Stimulated activated CD4-positive, alpha-beta T cell treated with anti-CD3 and anti-CD28 coated beads, Interleukin-4, amount 100 ng/mL, for 24 hours (primary cell): ENCODE data around the gene EHMT2.

ENCODE experiments used
- DNase-seq: peaks from one replicate; pipeline ENCODE4 v3.0.0-alpha.2; 2020

The EHMT2 gene

DNA sequence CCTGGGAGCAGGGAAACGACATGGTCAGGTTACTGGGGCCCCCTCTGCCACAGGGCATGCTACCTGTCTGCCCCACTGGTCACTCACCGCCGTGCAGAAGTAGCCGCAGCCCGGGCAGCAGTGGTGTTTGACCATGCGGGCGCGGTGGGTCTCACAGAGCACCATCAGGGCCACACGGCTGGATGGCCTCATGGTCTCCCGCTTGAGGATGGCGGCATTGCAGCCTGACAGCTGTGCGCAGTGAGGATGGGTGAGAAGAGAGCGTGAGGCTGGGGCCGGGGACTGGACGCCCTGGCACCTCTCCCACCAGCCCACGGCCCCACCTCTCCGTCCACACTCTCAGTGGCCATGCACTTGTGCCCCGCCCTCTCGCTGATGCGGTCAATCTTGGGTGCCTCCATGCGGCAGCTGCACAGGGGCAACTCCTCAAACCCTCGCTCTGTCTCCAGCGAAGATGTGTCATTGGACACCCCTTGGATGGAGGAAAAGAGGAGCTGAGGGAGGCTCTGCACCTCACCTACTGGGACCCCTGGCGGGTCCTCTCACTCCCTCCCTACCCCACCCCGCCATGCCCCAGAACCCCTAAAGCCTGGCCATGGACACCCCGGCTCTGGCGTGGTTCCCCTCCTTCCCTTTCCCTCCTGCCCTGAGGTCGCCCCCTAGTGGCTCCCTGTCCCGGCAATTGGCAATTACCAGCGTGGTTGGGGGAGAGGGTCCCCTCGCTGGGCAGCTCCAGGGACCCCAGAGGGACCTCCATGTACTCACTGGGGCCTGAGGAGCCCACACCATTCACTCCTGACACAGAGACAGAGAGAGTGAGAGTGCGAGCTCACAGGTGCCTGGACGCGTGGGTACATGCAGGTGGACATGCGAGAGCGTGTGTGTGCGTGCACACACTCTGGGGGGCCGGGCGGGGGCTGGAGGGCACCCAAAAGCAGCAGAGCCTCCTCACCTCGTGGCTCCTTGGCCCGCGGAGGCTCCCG is 8.9 kb downstream of the EHMT2 start:
- peak; percentile 63 for DNase-seq

DNA sequence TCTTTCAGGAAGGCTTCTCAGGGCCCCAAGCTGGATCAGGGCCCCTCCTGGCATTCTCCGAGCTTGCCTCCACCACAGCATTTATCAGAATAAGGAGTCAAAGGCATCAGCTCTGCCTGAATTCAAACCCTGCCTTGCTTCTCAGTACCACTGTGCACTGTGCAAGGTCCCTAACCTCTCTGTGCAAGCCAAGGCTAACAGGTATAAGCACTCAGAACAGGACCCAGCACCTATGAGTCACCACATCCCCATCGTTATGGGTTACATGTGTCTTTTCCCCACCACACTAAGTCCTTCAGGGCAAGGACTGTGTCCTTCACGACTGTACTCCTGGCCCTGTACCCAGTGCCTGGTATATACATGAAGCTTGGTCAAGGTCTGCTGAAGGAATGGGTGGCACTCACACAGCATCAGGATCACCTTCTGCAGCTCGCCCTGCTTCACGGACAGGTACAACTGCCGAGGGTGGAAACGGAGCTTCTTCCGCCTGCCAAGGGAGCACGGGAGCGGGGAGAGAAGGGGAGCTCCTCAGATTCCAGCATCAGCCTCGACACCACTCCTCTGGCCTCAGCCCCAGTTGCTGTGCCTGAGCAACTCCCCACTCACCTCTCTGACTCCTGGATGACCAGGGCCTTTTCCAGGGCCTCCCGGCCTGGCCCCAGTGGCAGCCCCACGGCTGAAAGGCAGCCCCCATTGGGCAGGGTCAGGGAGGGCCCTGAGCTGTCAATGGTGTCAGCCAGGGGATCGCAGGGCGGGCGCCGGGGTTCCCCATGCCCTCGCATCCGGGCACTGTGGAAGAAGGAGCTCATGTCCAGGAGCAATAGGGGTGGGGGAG is 10.1 kb downstream of the EHMT2 start:
- no peak for DNase-seq

DNA sequence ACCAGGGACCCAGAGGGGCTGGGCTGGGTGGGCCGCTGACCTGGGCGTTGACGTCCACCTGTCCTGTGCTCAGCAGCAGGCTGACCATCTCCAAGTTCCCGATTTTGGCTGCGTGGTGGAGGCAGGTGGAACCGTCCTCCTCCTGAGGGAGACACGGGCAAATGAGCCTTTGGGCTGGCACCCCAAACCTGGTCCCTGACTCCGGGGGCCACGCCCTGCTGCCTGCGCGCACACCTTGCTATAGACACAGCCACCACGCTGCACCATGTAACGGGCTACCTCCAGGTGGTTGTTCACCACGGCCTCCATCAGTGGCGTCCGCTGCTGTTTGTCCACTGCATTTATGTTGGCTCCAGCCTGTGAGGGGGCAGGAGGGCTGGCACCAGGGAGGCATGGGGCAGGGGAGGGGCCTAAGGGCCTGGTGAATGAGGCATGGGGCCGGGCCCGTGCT is 10.9 kb downstream of the EHMT2 start:
- DNase-seq: no peak

DNA sequence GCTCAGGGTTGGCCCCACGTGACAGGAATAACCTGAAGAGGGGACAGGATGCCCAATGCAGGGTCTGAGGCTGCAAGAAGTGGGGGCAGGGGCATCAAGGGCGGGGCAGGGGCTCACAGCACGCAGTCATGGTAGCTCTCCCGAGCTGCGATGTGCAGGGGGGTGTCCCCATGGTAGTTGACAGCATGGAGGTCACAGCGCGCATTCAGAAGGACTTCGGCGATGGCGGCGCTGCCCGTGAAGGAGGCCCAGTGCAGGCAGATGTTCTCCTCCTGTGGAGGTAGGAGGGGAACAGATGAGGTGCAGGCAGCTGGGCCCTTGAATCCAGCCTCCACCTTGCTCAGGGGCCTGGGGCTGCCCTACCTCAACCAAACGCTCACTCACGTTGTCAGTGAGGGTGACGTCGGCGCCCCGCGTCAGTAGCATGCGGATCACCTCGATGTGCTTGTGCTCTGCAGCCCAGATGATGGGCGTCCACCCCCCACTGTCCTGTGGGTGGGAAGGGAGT is 12.9 kb downstream of the EHMT2 start:
- DNase-seq: no peak

DNA sequence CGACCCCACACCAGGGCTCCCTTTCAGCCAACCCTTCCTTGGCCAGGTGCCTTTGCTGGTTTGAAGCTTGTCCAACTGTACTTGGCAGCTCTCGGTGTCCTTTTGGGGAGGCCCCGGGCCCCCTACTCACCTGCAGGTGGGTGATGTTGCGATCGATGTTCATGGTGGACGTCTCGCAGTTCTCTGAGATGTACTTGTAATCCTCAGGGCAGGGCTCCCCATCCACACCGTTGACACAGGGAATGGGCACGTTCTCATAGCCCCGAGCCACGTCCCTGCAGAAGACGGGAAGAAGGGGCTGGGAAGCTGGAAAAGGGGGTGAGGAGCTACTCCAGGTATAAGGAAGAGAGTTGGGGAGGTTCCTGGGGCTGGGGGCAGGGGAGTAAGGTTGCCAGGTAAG is 13.8 kb downstream of the EHMT2 start:
- no peak for DNase-seq

DNA sequence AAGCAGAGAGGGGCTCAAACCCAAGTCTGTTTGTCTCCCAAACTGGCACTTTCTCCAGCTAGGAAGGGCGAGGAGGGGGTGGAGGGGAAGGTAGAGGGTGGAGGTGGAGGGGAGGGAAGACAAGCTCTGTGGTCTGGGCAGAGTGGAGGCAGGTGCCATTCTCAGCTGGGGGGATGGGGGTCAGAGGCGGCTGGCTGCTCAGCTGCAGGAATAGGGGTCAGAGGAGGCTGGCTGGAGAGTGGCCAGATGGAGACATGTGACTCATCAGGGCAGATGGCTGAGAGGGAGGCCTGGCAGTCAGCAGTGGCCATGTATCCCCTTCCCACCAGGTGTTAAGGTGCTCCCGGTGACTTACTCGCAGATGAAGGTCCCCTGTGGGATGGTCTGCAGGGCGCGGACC is 15.2 kb downstream of the EHMT2 start:
- no peak for DNase-seq

DNA sequence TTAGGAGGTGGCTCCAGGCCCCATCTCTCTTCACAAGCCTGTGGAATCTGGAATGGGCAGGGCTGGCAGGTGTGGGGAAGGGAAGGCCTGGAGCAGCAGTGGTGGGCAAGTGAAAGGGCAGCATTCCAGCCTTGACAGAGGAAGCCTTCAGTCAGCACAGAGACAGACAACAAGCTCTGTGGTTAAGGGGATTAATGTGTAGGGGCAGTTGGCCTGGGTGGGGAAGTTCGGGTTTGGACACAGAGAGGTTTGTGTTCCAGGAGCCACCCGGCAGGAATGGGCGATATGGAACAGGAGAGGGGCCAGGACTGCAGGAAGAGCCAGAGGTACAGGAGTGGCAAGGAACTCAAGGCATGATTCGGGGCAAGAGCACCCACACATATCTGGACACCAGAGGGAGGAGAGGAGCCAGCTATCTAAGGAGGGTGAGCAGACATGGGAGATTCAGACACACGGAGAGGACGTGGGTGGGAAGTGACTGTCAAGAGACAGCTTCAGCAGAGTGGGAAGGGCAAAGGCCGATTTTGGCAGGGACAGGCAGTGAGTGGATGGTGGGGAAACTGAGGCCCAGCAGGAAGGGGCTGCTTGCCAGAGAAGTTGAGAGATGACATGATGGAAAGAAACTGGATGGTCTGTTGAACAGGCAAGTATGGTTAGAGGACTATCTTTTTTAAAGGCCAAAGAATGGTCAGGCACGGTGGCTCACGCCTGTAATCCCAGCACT is 16.2 kb downstream of the EHMT2 start:
- DNase-seq: no peak

DNA sequence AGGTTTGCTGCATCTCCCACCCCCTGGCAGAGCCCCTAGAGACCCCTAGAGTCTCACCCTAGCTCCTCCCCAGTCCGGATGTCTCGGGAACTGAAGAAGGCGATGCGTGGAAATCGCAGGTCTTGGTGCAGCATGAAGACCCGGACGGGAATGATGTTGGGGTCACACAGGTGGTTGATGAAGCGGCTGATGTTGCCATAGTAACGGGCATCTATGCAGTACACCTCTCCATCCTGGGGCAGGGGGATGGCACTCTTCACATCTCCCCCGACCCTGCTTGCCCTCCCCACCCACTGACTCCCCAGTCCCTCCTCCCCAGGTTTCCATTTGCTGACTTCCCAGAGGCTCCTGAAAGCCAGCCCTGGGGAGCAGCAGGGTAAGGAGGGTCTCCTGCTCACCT is 16.9 kb downstream of the EHMT2 start:
- no peak for DNase-seq

DNA sequence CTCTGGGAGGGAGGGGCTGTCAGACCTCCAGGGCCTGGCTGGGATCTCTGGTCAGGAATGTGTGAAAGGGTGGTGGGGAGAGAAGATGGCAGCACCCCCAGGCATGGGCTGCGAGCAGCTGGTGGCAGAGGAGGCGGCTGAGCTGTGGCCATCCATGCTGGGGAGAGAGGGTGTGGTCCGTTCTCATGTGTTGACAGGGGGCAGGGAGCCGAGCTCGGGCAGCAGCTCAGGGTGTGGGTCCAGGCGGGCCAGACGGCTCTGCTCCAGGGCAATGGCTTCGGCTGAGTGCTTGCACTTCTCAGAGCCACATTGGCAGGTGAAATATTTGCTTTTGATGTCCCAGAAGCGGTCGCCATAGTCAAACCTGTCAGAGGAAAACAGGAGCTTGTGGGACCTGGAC is 17.6 kb downstream of the EHMT2 start:
- DNase-seq: no peak

DNA sequence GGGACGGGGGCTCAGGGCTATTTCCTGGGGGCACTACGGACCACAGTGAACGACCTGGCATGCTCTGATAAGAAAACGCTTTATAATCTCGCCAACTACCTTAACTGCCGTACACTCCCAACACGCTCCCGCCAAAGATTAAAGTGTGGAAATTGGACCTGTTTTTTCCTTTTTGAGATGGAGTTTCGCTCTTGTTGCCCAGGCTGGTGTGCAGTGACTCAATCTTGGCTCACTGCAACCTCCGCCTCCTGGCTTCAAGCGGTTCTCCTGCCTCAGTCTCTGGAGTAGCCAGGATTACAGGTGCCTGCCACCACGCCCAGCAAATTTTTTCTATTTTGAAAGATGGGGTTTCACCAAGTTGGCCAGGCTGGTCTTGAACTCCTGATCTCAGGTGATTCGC is 18.4 kb downstream of the EHMT2 start:
- no peak for DNase-seq

DNA sequence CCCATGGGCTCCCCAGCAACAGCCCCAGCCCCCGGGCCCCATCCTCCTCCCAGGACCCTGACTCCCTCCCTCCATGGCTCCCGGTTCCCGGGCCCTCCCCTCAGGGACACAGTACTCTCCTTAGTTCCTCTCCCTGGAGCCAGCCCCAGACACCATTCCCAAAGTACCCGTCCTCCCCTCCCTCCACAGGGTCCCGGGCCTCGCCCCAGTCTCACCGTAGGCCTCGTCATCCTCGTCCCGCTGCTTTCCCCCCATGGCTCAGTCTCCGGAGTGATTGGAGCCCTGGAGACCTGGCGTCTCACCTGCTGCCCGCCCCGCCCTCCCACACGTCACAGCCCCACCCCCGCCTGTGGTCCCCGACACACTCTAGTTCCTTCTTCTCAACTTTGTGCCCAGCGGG is 18.8 kb downstream of the EHMT2 start, which contains the start of gene SLC44A4:
Gene SLC44A4, minus strand, starts transcription at position 272 of the 400 bp plus-strand sequence. Its CDS starts 17 bp downstream, at position 255.
- no peak for DNase-seq

DNA sequence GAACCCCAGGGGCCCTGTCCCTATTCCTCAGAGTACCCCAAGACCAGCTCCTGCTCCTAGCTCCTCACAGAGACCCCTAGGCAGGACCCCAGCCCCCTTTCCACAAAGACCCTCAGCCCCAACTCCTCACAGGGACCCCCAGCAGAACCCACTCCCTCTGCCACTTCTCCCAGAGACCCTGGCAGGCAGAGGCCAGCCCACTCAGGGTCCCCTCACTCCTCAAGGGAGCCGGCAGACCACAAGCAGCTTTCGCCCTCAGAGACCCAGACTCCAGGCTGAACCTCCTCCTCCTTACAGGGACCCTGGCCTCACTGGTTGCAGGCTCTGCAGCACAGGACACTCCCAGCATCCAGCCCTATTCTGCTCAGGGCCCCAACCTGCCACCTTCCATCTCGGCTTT is 19.3 kb downstream of the EHMT2 start:
- DNase-seq: no peak

DNA sequence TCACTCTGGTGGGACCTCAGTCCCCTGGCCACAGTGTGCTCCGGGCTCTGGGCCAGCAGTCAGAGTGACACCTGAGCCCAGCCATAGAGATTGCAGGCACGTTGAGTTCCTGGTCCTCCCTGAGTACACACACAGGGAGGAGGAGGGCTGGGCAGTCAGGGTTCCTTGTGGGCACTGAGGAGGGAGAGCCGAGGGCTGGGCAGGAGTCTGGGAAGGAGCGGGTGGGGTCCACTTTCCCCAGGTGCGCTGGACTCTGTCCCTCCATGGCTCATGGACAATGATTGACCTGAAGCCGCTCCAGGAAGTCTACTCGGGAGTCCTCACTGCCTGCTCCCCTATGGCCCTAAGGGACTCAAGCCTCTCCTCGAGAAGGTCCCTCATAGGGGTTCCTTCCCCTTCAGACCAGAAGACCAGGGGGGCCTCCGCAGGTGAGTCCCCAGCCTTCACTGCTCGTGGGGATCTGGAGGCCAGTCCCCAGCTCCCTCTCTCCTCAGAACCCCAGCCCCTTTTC is 19.8 kb downstream of the EHMT2 start:
- DNase-seq: no peak

DNA sequence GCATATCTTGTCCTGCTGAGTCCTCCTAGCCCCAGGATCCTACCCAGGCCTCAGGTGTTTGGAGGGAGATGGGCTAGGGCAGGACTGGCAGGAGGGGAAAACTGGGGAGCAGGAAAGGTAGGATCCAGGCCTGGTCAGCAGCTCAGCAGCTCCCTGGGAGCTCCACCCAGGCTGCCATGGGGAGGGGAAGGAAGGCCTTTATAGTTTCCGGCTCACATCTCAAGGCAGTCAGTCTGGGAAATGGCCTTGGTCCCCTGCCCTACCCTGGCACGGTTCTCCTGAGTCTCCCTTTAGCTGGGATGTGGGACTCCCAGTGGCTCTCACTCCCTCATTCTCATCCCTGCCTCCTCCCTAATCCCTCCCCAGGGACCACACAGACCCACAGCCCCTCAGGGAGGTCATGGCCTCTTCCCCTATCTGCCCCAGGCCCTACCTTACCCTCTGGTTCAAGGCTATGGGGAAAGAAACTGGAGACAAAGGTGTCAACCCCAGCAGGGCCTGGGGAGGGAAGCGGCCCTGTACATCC is 20.3 kb downstream of the EHMT2 start:
- no peak for DNase-seq

DNA sequence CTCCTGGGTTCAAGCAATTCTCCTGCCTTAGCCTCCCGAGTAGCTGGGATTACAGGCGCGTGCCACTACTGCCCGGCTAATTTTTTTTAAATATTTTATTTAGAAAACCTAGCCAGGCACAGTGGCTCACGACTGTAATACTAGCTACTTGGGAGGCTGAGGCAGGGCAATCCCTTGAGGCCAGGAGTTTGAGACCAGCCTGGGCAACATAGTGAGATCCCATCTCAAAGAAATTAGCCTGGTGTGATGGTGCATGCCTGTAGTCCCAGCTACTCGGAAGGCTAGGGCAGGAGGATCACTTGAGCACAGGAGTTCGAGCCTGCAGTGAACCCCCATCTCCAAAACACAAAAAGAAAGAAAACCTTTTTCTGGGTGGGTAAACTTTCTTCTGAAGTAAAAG is 21.1 kb downstream of the EHMT2 start:
- no peak for DNase-seq

DNA sequence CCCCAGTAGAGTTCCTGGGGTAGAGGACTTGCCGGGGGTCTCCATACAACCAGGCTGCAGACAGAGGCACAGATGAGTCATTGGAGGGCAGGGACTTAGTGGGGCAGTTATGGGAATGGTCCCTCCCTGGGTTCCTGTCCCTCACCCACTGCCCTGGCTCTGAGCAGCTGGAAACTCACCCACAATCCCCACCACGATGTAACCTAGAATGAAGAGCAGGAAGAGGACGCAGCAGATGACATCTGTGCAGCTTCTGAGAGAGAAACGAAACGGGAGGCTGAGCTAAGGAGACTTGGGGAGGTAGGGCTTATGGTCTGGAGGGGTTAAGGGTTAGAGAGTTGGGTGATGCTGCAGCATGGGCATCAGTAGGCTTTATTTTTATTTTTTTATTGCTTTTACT is 21.6 kb downstream of the EHMT2 start:
- no peak for DNase-seq

DNA sequence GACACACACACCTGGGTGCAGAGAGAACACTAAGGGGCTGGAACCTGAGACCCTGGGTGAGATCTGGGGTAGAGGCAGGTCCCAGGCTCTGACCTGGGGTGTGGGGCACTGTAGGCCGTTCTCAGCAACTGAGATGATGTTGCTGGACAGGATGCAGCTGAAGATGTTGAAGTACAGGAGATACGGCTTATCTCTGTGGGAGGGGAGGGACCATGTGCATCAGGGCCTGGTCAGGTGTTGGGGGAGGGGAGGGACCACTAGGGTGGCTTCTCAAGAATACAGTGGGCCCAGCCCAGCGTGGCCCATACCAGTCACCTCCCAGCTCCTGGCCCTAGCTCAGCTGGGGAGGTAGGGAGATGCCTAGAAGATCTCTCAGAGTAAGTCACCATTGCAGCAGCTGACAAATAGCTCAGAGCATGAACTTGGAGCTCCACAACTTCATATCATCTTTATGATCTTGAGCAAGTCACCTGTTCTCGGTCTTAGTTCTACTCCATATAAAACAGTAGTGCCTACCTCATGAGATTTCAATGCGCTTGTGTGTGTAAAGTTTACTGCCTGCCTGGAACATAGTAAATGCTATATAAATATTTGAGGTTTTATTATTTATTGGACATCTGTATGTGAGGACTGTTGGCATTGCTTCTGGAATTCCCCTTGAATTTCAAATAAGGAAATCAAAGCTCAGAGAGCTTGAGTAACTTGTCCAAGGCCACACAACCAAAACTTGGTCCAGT is 22.5 kb downstream of the EHMT2 start:
- DNase-seq: no peak

DNA sequence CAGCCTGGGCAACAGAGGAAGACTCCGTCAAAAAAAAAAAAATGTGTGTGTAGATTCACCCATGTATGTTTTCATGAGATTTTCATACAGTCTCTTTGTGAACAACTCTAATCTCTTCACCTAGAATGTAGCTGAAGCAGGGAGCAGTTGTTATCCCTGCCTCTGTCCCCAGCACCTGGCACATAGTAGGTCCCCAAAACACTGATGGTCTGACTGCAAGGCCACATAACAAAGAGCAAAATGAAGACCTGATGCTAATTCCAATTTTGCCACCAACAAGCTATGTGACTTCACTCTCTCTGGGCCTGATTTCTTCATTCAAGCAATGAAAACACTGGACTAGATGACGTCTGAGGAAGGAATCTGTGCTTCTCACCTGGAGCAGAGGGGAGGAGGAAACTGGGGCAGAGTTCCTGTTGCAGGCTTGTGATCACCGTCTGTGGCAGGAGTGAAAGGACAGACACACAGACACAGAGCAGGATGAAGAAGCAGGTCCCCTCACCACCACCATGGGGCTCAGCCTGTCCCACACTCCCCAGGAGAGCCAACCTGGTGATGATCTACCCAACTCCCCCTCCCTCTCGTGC is 23.3 kb downstream of the EHMT2 start:
- DNase-seq: no peak

DNA sequence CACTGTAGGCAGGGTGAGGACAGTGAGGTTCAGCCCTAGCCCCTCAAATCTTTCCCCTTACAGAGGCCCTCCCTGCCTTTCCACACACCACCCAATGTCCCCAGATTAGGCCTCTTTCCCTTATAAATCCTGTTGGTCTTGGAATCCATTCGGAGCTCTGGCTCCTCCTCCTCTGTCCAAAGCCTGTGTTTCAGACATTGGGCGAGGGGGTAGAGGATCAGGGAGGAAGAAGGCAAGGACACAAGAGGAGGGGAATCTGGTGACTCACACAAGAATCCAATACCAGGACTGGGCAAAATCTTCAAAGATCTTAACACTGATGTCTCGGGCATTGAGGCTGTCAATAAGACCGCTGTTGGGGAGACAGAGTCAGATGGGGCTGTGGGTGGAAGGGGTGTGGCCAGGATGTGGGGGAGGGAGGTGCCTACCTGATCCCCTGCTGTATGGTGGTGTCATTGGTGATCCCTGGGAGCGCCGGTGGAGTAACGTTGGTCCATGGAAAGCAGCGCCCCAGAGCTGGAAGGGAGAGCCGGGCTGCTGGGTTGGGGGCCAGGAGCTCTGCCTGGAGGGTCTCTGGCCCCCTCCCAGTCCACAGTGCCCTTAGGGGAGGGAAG is 26.3 kb downstream of the EHMT2 start:
- no peak for DNase-seq

DNA sequence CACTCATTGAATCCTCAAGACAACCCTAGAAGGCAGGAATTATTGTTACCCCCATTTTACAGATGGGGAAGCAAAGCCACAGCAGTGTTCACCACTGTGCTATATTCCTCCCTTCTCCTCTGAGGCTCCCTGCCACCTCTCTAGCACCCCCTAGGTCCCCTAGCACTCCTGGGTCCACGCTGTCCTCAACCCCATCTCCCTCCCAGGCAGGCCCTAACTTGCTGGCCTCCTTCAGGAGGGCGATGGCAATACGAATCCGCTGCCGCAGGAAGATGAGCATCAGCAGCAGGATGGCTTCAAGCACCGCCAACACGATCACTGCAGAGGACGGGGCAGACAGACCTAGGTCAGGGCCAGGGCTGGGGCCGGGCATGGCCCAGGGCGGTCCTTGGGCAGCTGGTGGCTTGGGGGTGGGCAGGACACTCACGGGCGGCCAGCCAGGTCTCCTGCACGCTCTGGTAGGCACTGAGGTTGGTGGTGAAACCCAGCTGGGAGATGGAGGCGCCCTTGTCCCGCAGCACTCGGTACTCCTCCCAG is 27.0 kb downstream of the EHMT2 start:
- DNase-seq: no peak
